Mesenchymal stem cell (in vitro differentiated cells and primary cell): ENCODE data around the gene ANKS4B.

ENCODE experiments used
- DNase-seq: peaks from one replicate; pipeline ENCODE4 v3.0.0-alpha.2; 2013
- H2AFZ ChIP-seq: one replicate; pipeline ENCODE4 v1.6.1; 2013; ENCODE audit warnings: low read depth, mild to moderate bottlenecking, control low read depth, inconsistent platforms, low read length, moderate library complexity
- H2AK5ac ChIP-seq: 2 replicates; pipeline ENCODE4 v1.6.1; 2013; ENCODE audit warnings: low read length, moderate library complexity, mild to moderate bottlenecking, inconsistent platforms; ENCODE audit not compliant: severe bottlenecking
- H2BK120ac ChIP-seq: one replicate; pipeline ENCODE4 v1.6.1; 2013; ENCODE audit warnings: low read depth, mild to moderate bottlenecking, inconsistent platforms, low read length, moderate library complexity
- H2BK12ac ChIP-seq, 2 experiments: one replicate each; pipeline ENCODE4 v1.6.1; 2013; ENCODE audit warnings: inconsistent platforms in 2 of 2, low read length in 2 of 2, mild to moderate bottlenecking in 2 of 2, moderate library complexity in 2 of 2, control low read depth in 1 of 2
- H2BK15ac ChIP-seq: one replicate; pipeline ENCODE4 v1.6.1; 2013; ENCODE audit warnings: mild to moderate bottlenecking, low read depth, inconsistent platforms; ENCODE audit not compliant: poor library complexity, severe bottlenecking
- H2BK5ac ChIP-seq: 2 replicates; pipeline ENCODE4 v1.6.1; 2013; ENCODE audit warnings: low read depth, mild to moderate bottlenecking, low read length, control low read depth, inconsistent platforms; ENCODE audit not compliant: poor library complexity, severe bottlenecking
- H3K14ac ChIP-seq, 2 experiments: one replicate each; pipeline ENCODE4 v1.6.1; 2013; ENCODE audit warnings: inconsistent platforms in 2 of 2, low read length in 2 of 2, control low read depth in 1 of 2, mild to moderate bottlenecking in 1 of 2, moderate library complexity in 1 of 2
- H3K18ac ChIP-seq, 2 experiments: one replicate each; pipeline ENCODE4 v1.6.1; 2013; ENCODE audit warnings: inconsistent platforms in 2 of 2, low read length in 2 of 2, control low read depth in 1 of 2, low read depth in 1 of 2, mild to moderate bottlenecking in 1 of 2
- H3K23ac ChIP-seq, 2 experiments: one replicate each; pipeline ENCODE4 v1.6.1; 2013; ENCODE audit warnings: inconsistent platforms in 2 of 2, low read length in 2 of 2, mild to moderate bottlenecking in 2 of 2, moderate library complexity in 2 of 2, control low read depth in 1 of 2
- H3K27ac ChIP-seq: 2 replicates; pipeline ENCODE4 v1.5.1; 2013; ENCODE audit warnings: mild to moderate bottlenecking, moderate library complexity, low read length, control low read depth, inconsistent platforms; ENCODE audit not compliant: poor library complexity, severe bottlenecking
- H3K27me3 ChIP-seq, 2 experiments: 2 replicates each; pipeline versions ENCODE4 v1.6.1 to v1.7.0; 2013; ENCODE audit warnings: low read length in 2 of 2, mild to moderate bottlenecking in 2 of 2, moderate library complexity in 2 of 2, control low read depth in 1 of 2, inconsistent platforms in 1 of 2; ENCODE audit not compliant: control insufficient read depth in 1 of 2, insufficient read depth in 1 of 2
- H3K36me3 ChIP-seq, 2 experiments: 2 replicates each; pipeline versions ENCODE4 v1.6.1 to v1.7.0; 2013; ENCODE audit warnings: low read length in 2 of 2, control low read depth in 1 of 2, inconsistent platforms in 1 of 2, low read depth in 1 of 2, mild to moderate bottlenecking in 1 of 2; ENCODE audit not compliant: insufficient read depth in 2 of 2, control insufficient read depth in 1 of 2
- H3K4ac ChIP-seq, 2 experiments: one replicate each; pipeline ENCODE4 v1.6.1; 2013; ENCODE audit warnings: inconsistent platforms in 2 of 2, low read length in 2 of 2, mild to moderate bottlenecking in 2 of 2, moderate library complexity in 2 of 2, control low read depth in 1 of 2, low read depth in 1 of 2
- H3K4me1 ChIP-seq: 2 replicates; pipeline ENCODE4 v1.6.1; 2013; ENCODE audit warnings: low read depth, low read length, control low read depth; ENCODE audit not compliant: control insufficient read depth, insufficient read depth
- H3K4me2 ChIP-seq: 2 replicates; pipeline ENCODE4 v1.6.1; 2013; ENCODE audit warnings: low read length, mild to moderate bottlenecking, inconsistent platforms; ENCODE audit not compliant: poor library complexity, severe bottlenecking
- H3K4me3 ChIP-seq, 2 experiments: 2 replicates each; pipeline versions ENCODE4 v1.5.1 to v1.7.0; 2013; ENCODE audit warnings: low read length in 2 of 2, mild to moderate bottlenecking in 2 of 2, control low read depth in 1 of 2, low read depth in 1 of 2; ENCODE audit not compliant: insufficient read depth in 1 of 2
- H3K79me1 ChIP-seq: replicated peaks from 2 replicates; pipeline ENCODE4 v1.6.1; 2013; ENCODE audit warnings: mild to moderate bottlenecking, control low read depth, low read length, inconsistent platforms; ENCODE audit not compliant: poor library complexity, severe bottlenecking
- H3K9ac ChIP-seq: 2 replicates; pipeline ENCODE4 v1.7.0; 2013; ENCODE audit warnings: mild to moderate bottlenecking, low read length, moderate library complexity
- H3K9me3 ChIP-seq: 2 replicates; pipeline ENCODE4 v1.7.0; 2013; ENCODE audit warnings: mild to moderate bottlenecking, low read length; ENCODE audit not compliant: control insufficient read depth
- H4K8ac ChIP-seq: one replicate; pipeline ENCODE4 v1.6.1; 2013; ENCODE audit warnings: inconsistent platforms, mild to moderate bottlenecking, low read length, moderate library complexity
- H4K91ac ChIP-seq: one replicate; pipeline ENCODE4 v1.6.1; 2013; ENCODE audit warnings: mild to moderate bottlenecking, low read length, inconsistent platforms
- WGBS: methylation state at CpG from one replicate; pipeline ENCODE4 v1.1.7; 2013; ENCODE audit warnings: mixed read lengths; 5-methylcytosine and 5-hydroxymethylcytosine counted together

Gene ANKS4B

GRCh38 chr16:21197621-21198020 lies 35.9 kb upstream of the ANKS4B start:
- Histone ChIP-seq H3K4me2 (no peak overlapping the region), H2BK12ac (no peak overlapping the region)

GRCh38 chr16:21199607-21200218 lies 33.8 kb upstream of the ANKS4B start:
- DNase-seq = no peak
- 63% methylated on average over 4 of the region's 5 CpGs for WGBS
- Histone ChIP-seq H2AK5ac (no peak overlapping the region), H3K9me3 (no peaks in the 10 kb centered on the region), H3K4me3 (no peak overlapping the region), H3K27me3 (peaks cover 53 to 63% of the 10 kb centered on the region in 2 experiments), H4K91ac (no peak overlapping the region), H3K27ac (no peak overlapping the region), H3K4ac (no peak overlapping the region), H3K14ac (no peak overlapping the region), H3K23ac (no peak overlapping the region), H4K8ac (no peak overlapping the region), H3K9ac (no peak overlapping the region), H2BK15ac (no peak overlapping the region), H3K18ac (no peak overlapping the region), H2BK12ac (no peak overlapping the region), H2BK5ac (no peak overlapping the region), H2AFZ (no peak overlapping the region), H3K79me1 (no peaks in the 10 kb centered on the region), H3K4me2 (no peak overlapping the region), H3K36me3 (no peaks in the 10 kb centered on the region), H3K4me1 (peaks cover 2% of the 10 kb centered on the region), H2BK120ac (no peak overlapping the region)

More at GRCh38 chr16:21197621-21198020, 35.9 kb upstream of the ANKS4B start:
- DNase-seq = no peak
- no peak overlapping the region for H3K4ac ChIP-seq
- no peaks in the 10 kb centered on the region for H3K36me3 ChIP-seq
- H4K8ac ChIP-seq = no peak overlapping the region
- peaks cover 37 to 55% of the 10 kb centered on the region in 2 experiments for H3K27me3 ChIP-seq
- H2BK120ac ChIP-seq = no peak overlapping the region
- H3K9me3 ChIP-seq = no peaks in the 10 kb centered on the region
- peaks cover 2% of the 10 kb centered on the region for H3K4me1 ChIP-seq
- H3K18ac ChIP-seq = no peak overlapping the region
- H2AK5ac ChIP-seq = no peak overlapping the region
- no peak overlapping the region for H2BK5ac ChIP-seq
- H3K23ac ChIP-seq = no peak overlapping the region
- H3K79me1 ChIP-seq = no peaks in the 10 kb centered on the region
- no peak overlapping the region for H2BK15ac ChIP-seq
- no peak overlapping the region for H3K27ac ChIP-seq
- no peak overlapping the region for H4K91ac ChIP-seq
- WGBS = 65% methylated on average over 2 of the region's 3 CpGs
- H3K14ac ChIP-seq = no peak overlapping the region
- H3K9ac ChIP-seq = no peak overlapping the region
- H2AFZ ChIP-seq = no peak overlapping the region
- H3K4me3 ChIP-seq = no peak overlapping the region

- H2AK5ac ChIP-seq = no peak overlapping the region
- H2BK15ac ChIP-seq = no peak overlapping the region
- H3K36me3 ChIP-seq = no peaks in the 10 kb centered on the region
- no peak overlapping the region for H3K23ac ChIP-seq
- no peak overlapping the region for H3K4me2 ChIP-seq
- H3K4ac ChIP-seq = no peak overlapping the region
- no peak overlapping the region for H2AFZ ChIP-seq
- H3K18ac ChIP-seq = no peak overlapping the region
- no peak overlapping the region for H2BK12ac ChIP-seq
- no peaks in the 10 kb centered on the region for H3K9me3 ChIP-seq
- H3K14ac ChIP-seq = no peak overlapping the region
- no peak overlapping the region for H4K91ac ChIP-seq
- no peak overlapping the region for H2BK120ac ChIP-seq
- peaks cover 58 to 62% of the 10 kb centered on the region in 2 experiments for H3K27me3 ChIP-seq
- WGBS = 11% methylated on average over 7 of the region's 7 CpGs
- DNase-seq = no peak
- H2BK5ac ChIP-seq = no peak overlapping the region
- H3K4me1 ChIP-seq = no peaks in the 10 kb centered on the region
- H4K8ac ChIP-seq = no peak overlapping the region
- H3K27ac ChIP-seq = no peak overlapping the region
- H3K4me3 ChIP-seq = no peak overlapping the region
- H3K79me1 ChIP-seq = no peaks in the 10 kb centered on the region
- H3K9ac ChIP-seq = no peak overlapping the region
Observed at GRCh38 chr16:21203155-21203797, 30.2 kb upstream of the ANKS4B start.

GRCh38 chr16:21205303-21205702 lies 28.2 kb upstream of the ANKS4B start:
- no peak overlapping the region for H2BK12ac ChIP-seq
- H3K9me3 ChIP-seq = no peaks in the 10 kb centered on the region
- no peak overlapping the region for H3K18ac ChIP-seq
- no peak overlapping the region for H4K91ac ChIP-seq
- DNase-seq = no peak
- no peaks in the 10 kb centered on the region for H3K4me1 ChIP-seq
- no peak overlapping the region for H2BK5ac ChIP-seq
- H2BK15ac ChIP-seq = no peak overlapping the region
- H3K27ac ChIP-seq = no peak overlapping the region
- no peaks in the 10 kb centered on the region for H3K79me1 ChIP-seq
- H2AK5ac ChIP-seq = no peak overlapping the region
- H3K4me2 ChIP-seq = no peak overlapping the region
- H3K4ac ChIP-seq = no peak overlapping the region
- H3K4me3 ChIP-seq = no peak overlapping the region
- peaks cover 65 to 67% of the 10 kb centered on the region in 2 experiments for H3K27me3 ChIP-seq
- no peak overlapping the region for H4K8ac ChIP-seq
- no peak overlapping the region for H3K14ac ChIP-seq
- H2AFZ ChIP-seq = no peak overlapping the region
- H3K23ac ChIP-seq = no peak overlapping the region
- H3K9ac ChIP-seq = no peak overlapping the region
- no peaks in the 10 kb centered on the region for H3K36me3 ChIP-seq
- H2BK120ac ChIP-seq = no peak overlapping the region
